HepG2 (cell line): ENCODE measurements around the gene TMEM9B. TPM values are rescaled to one million over a fixed set of nuclear protein-coding genes. Genes with fewer than 3 reads are reported as not detected.

Source experiments
- ATAC-seq: fragments of 200-7000 bp; cut with Tn5 transposase; 3 replicates; pipeline ENCODE4 v1.9.1; 2020; ENCODE audit warnings: mild to moderate bottlenecking, moderate library complexity
- BruUV-seq: library from RNA; stranded (reverse); fragments of 400-500 nt; replicated peaks from 2 replicates; lab custom pipeline; 2021; lab: Mats Ljungman, UMichigan
- CTCF ChIA-PET: fragments of 300-600 bp; formaldehyde crosslinking; extraction: SDS; loops from one replicate; lab custom pipeline; 2021; ENCODE audit warnings: low total read pairs, inconsistent platforms, low intra/inter-chr PET ratio; lab: Yijun Ruan, JAX
- POLR2A ChIA-PET: fragments of 350-600 bp; sonication (Branson Sonifier 250); formaldehyde crosslinking; loops from one replicate; lab custom pipeline; 2020; ENCODE audit warnings: antibody characterized with exemption, inconsistent platforms; lab: Yijun Ruan, JAX
- DNase-seq: peaks from one replicate; pipeline ENCODE4 v3.0.0-alpha.2; 2015; ENCODE audit warnings: low spot score
- FAIRE-seq: peaks from 3 replicates; lab custom pipeline; 2011; peaks lifted over from hg19 to GRCh38; lab: Jason Lieb, UNC
- H2AFZ ChIP-seq: one replicate; pipeline ENCODE4 v1.6.1; 2011; ENCODE audit warnings: low read length, inconsistent platforms
- H3K27ac ChIP-seq: fragments of 300-600 bp; 3 replicates; pipeline ENCODE4 v1.8.0; 2011; ENCODE audit warnings: mixed run types, mild to moderate bottlenecking, mixed read lengths, low read length, inconsistent platforms; ENCODE audit not compliant: insufficient read depth; ENCODE audit errors: extremely low read length
- H3K27me3 ChIP-seq, 2 experiments: fragments of 200-600 bp in 1 of 2; 2 replicates in 1 of 2; 3 replicates in 1 of 2; pipeline versions ENCODE4 v1.6.0 to v1.8.0; 2011; ENCODE audit warnings: low read length in 2 of 2, mild to moderate bottlenecking in 2 of 2, moderate library complexity in 2 of 2, inconsistent platforms in 1 of 2; ENCODE audit not compliant: insufficient read depth in 2 of 2, control insufficient read depth in 1 of 2
- H3K36me3 ChIP-seq, 2 experiments: fragments of 200-600 bp in 1 of 2; replicated peaks in 1 of 2; 2 replicates in 1 of 2; 3 replicates in 1 of 2; pipeline versions ENCODE4 v1.5.1 to v1.8.0; 2011; ENCODE audit warnings: low read length in 2 of 2, inconsistent platforms in 1 of 2; ENCODE audit not compliant: insufficient read depth in 2 of 2, control insufficient read depth in 1 of 2
- H3K4me1 ChIP-seq: 2 replicates; pipeline ENCODE4 v1.5.1; 2012; ENCODE audit warnings: low read length, inconsistent platforms; ENCODE audit not compliant: insufficient read depth
- H3K4me2 ChIP-seq: 2 replicates; pipeline ENCODE4 v1.6.0; 2011; ENCODE audit warnings: low read depth, low read length, inconsistent platforms
- H3K4me3 ChIP-seq, 3 experiments: fragments of 200-600 bp in 1 of 3; sonication (generic), shearing (Covaris generic) in 1 of 3; replicated peaks in 1 of 3; 2 replicates each; pipeline ENCODE4 v1.5.1; 2011 to 2016; ENCODE audit warnings: low read length in 3 of 3, inconsistent platforms in 2 of 3, low read depth in 2 of 3, mild to moderate bottlenecking in 2 of 3, control low read depth in 1 of 3, mixed read lengths in 1 of 3; ENCODE audit not compliant: insufficient read depth in 1 of 3
- H3K79me2 ChIP-seq: one replicate; pipeline ENCODE4 v1.6.1; 2011; ENCODE audit warnings: low read length, inconsistent platforms; ENCODE audit not compliant: insufficient read depth
- H3K9ac ChIP-seq: 2 replicates; pipeline ENCODE4 v1.6.0; 2011; ENCODE audit warnings: mild to moderate bottlenecking, low read depth, low read length, inconsistent platforms; ENCODE audit not compliant: insufficient read depth
- H3K9me3 ChIP-seq: 2 replicates; pipeline ENCODE4 v1.5.1; 2012; ENCODE audit warnings: mild to moderate bottlenecking, low read length
- H4K20me1 ChIP-seq: 2 replicates; pipeline ENCODE4 v1.6.0; 2011; ENCODE audit warnings: inconsistent platforms, mild to moderate bottlenecking, low read length, moderate library complexity; ENCODE audit not compliant: insufficient read depth
- CCAR2 ChIP-seq: fragments of 200-400 bp; formaldehyde crosslinking; optimal IDR thresholded peaks from 2 replicates; pipeline ENCODE3; 2018; ENCODE audit warnings: low read depth, mild to moderate bottlenecking, low read length, moderate library complexity
- HMGA1 ChIP-seq: sonication (generic); formaldehyde crosslinking; conservative IDR thresholded peaks from 2 replicates; pipeline ENCODE4 v1.4.0; 2020; ENCODE audit warnings: missing genetic modification reagents
- KIAA2018 ChIP-seq: sonication (generic); formaldehyde crosslinking; IDR thresholded peaks from 2 replicates; pipeline ENCODE4 v1.5.0; 2020; ENCODE audit warnings: mild to moderate bottlenecking, missing genetic modification reagents, borderline replicate concordance
- MBNL3 ChIP-seq: fragments of 250-450 bp; sonication (Bioruptor Pico); conservative IDR thresholded peaks from 2 replicates; pipeline ENCODE4 v1.8.0; 2022; ENCODE audit warnings: mild to moderate bottlenecking, inconsistent platforms
- MIER2 ChIP-seq: IDR thresholded peaks from 2 replicates; pipeline ENCODE4 v1.6.1; 2016; ENCODE audit warnings: missing biosample characterization, missing genetic modification reagents
- ZBTB37 ChIP-seq: sonication (generic); formaldehyde crosslinking; IDR thresholded peaks from 2 replicates; pipeline ENCODE4 v1.4.0; 2020; ENCODE audit warnings: mild to moderate bottlenecking, missing genetic modification reagents
- ZNF10 ChIP-seq: sonication (generic); formaldehyde crosslinking; IDR thresholded peaks from 2 replicates; pipeline ENCODE4 v1.4.0; 2020; ENCODE audit warnings: mild to moderate bottlenecking, low read depth, missing genetic modification reagents, borderline replicate concordance
- ZNF251 ChIP-seq: sonication (generic); formaldehyde crosslinking; IDR thresholded peaks from 2 replicates; pipeline ENCODE4 v1.9.0; 2021; ENCODE audit warnings: mild to moderate bottlenecking, missing genetic modification reagents
- ZNF562 ChIP-seq: sonication (generic); formaldehyde crosslinking; IDR thresholded peaks from 2 replicates; pipeline ENCODE4 v1.8.0; 2022; ENCODE audit warnings: missing genetic modification reagents, borderline replicate concordance
- ZNF598 ChIP-seq: sonication (generic); formaldehyde crosslinking; IDR thresholded peaks from 2 replicates; pipeline ENCODE4 v1.5.1; 2020; ENCODE audit warnings: mild to moderate bottlenecking, missing genetic modification reagents, borderline replicate concordance
- ZNF749 ChIP-seq: sonication (generic); formaldehyde crosslinking; IDR thresholded peaks from 2 replicates; pipeline ENCODE4 v1.8.0; 2022; ENCODE audit warnings: mild to moderate bottlenecking, missing genetic modification reagents, moderate library complexity, borderline replicate concordance
- ZNF790 ChIP-seq: sonication (generic); formaldehyde crosslinking; IDR thresholded peaks from 2 replicates; pipeline ENCODE4 v1.8.0; 2022; ENCODE audit warnings: missing genetic modification reagents, mild to moderate bottlenecking, borderline replicate concordance
- ZNF816 ChIP-seq: sonication (generic); formaldehyde crosslinking; IDR thresholded peaks from 2 replicates; pipeline ENCODE4 v1.8.0; 2022; ENCODE audit warnings: missing genetic modification reagents, mild to moderate bottlenecking, borderline replicate concordance
- ZSCAN12 ChIP-seq: sonication (generic); formaldehyde crosslinking; IDR thresholded peaks from 2 replicates; pipeline ENCODE4 v1.9.0; 2021; ENCODE audit warnings: mild to moderate bottlenecking, missing genetic modification reagents
- WGBS: methylation state at CpG from one replicate; pipeline ENCODE4 v1.1.6; 2017; ENCODE audit warnings: low lambda C conversion rate; 5-methylcytosine and 5-hydroxymethylcytosine counted together
- in situ Hi-C: cut with HindIII; loops from 2 replicates; pipeline ENCODE4 v1.10.0; 2017; ENCODE audit warnings: low pct_unique_long_range_greater_than_20kb; ENCODE audit not compliant: extremely low pct_ligation_motif_present
- intact Hi-C: fragments of 100-400 bp; cut with micrococcal nuclease; formaldehyde crosslinking; loops from one replicate; pipeline ENCODE4 v1.10.0; 2022; ENCODE audit not compliant: unreplicated experiment
- polyA plus RNA-seq, 8 experiments: library from polyadenylated mRNA; depleted of rRNA in 3 of 8; stranded (reverse) in 7 of 8; unstranded in 1 of 8; fragments of >200 nt; fragmentation: Illumina TruSeq in 4 of 8; extraction: Trizol in 4 of 8; gene quantifications; 2 replicates each; pipeline versions ENCODE4 v1.2.1 to v1.2.3, GENCODE V29; 2011 to 2016; ENCODE audit warnings: low read depth in 4 of 8, missing spikeins in 1 of 8, mixed read lengths in 1 of 8; ENCODE audit not compliant: insufficient read depth in 1 of 8
- total RNA-seq, 5 experiments: library from RNA; depleted of rRNA; stranded (reverse); fragments of >200 nt; fragmentation: Illumina TruSeq; extraction: Trizol; gene quantifications; 2 replicates each; pipeline ENCODE4 v1.2.3, GENCODE V29; 2016; ENCODE audit warnings: low read depth in 1 of 5

TMEM9B gene
- total and polyA plus RNA-seq, 2 of the 13 experiments (the other 11 are each of a cell fraction or from before 2014, with no cell fraction given) = 12.4 to 20.8 TPM

GRCh38 chr11:8983552-8983951 is 19.3 kb upstream of the TMEM9B start (continued):
- TF ChIP-seq KIAA2018 (CRISPR knock-in tag) (no peak), ZNF251 (CRISPR knock-in tag) (no peak)
- TF ChIP-seq, all 625 proteins: peak for 0

GRCh38 chr11:8980485-8980884 is 16.2 kb upstream of the TMEM9B start:
- ChIA-PET CTCF (no interaction called here), POLR2A (interaction anchor here (1.3 kb wide), 1 partner anchor 16 kb away, joined by 5 read pairs; no protein-coding TSS in a partner anchor)
- BruUV-seq = no TSS peak
- Histone ChIP-seq H3K4me2 (no peak overlapping the region), H3K4me1 (peaks cover 19% of the 10 kb centered on the region), H3K9ac (no peak overlapping the region), H3K79me2 (no peaks in the 10 kb centered on the region), H3K9me3 (no peaks in the 10 kb centered on the region), H2AFZ (no peak overlapping the region), H3K27ac (no peak overlapping the region), H3K27me3 (no peaks in the 10 kb centered on the region), H3K36me3 (no peaks in the 10 kb centered on the region), H3K4me3 (no peak overlapping the region), H4K20me1 (no peaks in the 10 kb centered on the region)
- no peak for ATAC-seq
- no peak for DNase-seq
- in situ Hi-C loops = no loop called here
- intact Hi-C loops = no loop called here
- 30% methylated on average over 3 of the region's 3 CpGs for WGBS
- no peak for FAIRE-seq
- TF ChIP-seq ZNF790 (CRISPR knock-in tag) = no peak
- no peak for TF ChIP-seq HMGA1 (CRISPR knock-in tag)
- TF ChIP-seq ZBTB37 (CRISPR knock-in tag) = no peak
- TF ChIP-seq ZNF10 (CRISPR knock-in tag) = no peak
- TF ChIP-seq ZSCAN12 (CRISPR knock-in tag) = no peak
- no peak for TF ChIP-seq MIER2 (CRISPR knock-in tag)
- no peak for TF ChIP-seq ZNF598 (CRISPR knock-in tag)
- TF ChIP-seq MBNL3 (CRISPR knock-in tag) = no peak
- TF ChIP-seq ZNF749 (CRISPR knock-in tag) = no peak
- no peak for TF ChIP-seq ZNF562
- no peak for TF ChIP-seq CCAR2
- TF ChIP-seq ZNF816 (CRISPR knock-in tag) = no peak
